Measurements from ENCODE around the gene GNB3.
"Not testable (repeated sequence)": the region's sequence is repeated elsewhere in the genome, so short reads cannot be mapped to it uniquely, and the experiment has no call there.

GNB3 gene

DNA sequence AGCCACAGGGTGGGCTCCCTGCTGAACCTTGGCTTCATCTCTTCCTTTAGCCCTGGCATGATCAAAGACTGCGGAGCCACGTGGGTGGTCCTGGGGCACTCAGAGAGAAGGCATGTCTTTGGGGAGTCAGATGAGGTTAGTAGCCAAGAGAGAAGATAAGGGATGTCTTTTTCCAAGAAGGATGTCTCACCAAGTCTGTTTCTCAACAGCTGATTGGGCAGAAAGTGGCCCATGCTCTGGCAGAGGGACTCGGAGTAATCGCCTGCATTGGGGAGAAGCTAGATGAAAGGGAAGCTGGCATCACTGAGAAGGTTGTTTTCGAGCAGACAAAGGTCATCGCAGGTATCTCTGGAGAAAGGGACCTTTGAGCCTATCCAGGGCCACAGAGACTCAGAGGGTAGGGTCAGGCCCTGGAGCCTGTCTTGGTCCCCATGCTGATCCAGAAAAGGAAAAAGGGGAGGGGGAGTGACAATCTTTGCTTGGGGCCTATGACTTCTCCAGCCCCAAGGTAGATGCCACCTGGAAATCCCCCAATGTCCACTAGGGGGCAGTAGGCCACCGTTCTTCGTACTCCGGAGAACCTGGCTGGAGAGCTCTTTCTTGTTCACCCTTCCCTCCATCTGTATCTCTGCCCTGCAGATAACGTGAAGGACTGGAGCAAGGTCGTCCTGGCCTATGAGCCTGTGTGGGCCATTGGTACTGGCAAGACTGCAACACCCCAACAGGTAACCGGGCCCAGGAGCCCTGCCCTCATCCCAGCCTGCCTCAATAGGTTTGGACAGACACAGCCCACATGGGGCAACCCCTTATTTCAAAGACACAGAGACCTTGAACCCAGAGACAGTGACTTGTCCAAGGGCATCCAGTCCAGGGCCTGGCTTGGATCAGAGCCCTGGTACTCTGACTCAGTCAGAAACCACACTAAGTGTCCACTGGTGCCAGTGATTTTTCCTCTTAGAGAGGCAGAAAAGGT is 28.6 kb downstream of the GNB3 start:
- TF ChIP-seq ZFP30 (CRISPR knock-in tag; IDR thresholded peaks at IDR 0.05) (no peak), ZC3H10 (CRISPR knock-in tag; IDR thresholded peaks at IDR 0.05) (no peak), ESRRG (CRISPR knock-in tag; IDR thresholded peaks at IDR 0.05) (no peak), BACH2 (CRISPR knock-in tag; IDR thresholded peaks at IDR 0.05; ENCODE audit: borderline replicate concordance) (no peak), OSR1 (CRISPR knock-in tag; IDR thresholded peaks at IDR 0.05) (no peak), TCF4 (CRISPR knock-in tag; IDR thresholded peaks at IDR 0.05; ENCODE audit: borderline replicate concordance) (no peak), ISL1 (CRISPR knock-in tag; IDR thresholded peaks at IDR 0.05) (no peak), SNAI2 (CRISPR knock-in tag; IDR thresholded peaks at IDR 0.05) (no peak), RARB (CRISPR knock-in tag; IDR thresholded peaks at IDR 0.05) (no peak), ZFP3 (CRISPR knock-in tag; IDR thresholded peaks at IDR 0.05) (no peak), ZNF565 (CRISPR knock-in tag; conservative IDR thresholded peaks at IDR 0.05; ENCODE audit: low read depth) (no peak), PPARA (CRISPR knock-in tag; IDR thresholded peaks at IDR 0.05; ENCODE audit: borderline replicate concordance) (no peak), ARNTL (CRISPR knock-in tag; IDR thresholded peaks at IDR 0.05; ENCODE audit: borderline replicate concordance, low read depth) (no peak), GLIS3 (CRISPR knock-in tag; IDR thresholded peaks at IDR 0.05) (no peak), CSRNP3 (CRISPR knock-in tag; IDR thresholded peaks at IDR 0.05) (no peak), ZNF8 (CRISPR knock-in tag; IDR thresholded peaks at IDR 0.05) (no peak), CSDC2 (CRISPR knock-in tag; IDR thresholded peaks at IDR 0.05) (no peak)
- TF ChIP-seq, protein P1, sequence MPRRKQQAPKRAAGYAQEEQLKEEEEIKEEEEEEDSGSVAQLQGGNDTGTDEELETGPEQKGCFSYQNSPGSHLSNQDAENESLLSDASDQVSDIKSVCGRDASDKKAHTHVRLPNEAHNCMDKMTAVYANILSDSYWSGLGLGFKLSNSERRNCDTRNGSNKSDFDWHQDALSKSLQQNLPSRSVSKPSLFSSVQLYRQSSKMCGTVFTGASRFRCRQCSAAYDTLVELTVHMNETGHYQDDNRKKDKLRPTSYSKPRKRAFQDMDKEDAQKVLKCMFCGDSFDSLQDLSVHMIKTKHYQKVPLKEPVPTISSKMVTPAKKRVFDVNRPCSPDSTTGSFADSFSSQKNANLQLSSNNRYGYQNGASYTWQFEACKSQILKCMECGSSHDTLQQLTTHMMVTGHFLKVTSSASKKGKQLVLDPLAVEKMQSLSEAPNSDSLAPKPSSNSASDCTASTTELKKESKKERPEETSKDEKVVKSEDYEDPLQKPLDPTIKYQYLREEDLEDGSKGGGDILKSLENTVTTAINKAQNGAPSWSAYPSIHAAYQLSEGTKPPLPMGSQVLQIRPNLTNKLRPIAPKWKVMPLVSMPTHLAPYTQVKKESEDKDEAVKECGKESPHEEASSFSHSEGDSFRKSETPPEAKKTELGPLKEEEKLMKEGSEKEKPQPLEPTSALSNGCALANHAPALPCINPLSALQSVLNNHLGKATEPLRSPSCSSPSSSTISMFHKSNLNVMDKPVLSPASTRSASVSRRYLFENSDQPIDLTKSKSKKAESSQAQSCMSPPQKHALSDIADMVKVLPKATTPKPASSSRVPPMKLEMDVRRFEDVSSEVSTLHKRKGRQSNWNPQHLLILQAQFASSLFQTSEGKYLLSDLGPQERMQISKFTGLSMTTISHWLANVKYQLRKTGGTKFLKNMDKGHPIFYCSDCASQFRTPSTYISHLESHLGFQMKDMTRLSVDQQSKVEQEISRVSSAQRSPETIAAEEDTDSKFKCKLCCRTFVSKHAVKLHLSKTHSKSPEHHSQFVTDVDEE (CRISPR knock-in tag; IDR thresholded peaks at IDR 0.05): no peak
- ATAC-seq: peak; percentile 12

GRCh38 chr12:6870304-6870703 is 29.6 kb downstream of the GNB3 start:
- not testable (repeated sequence) for ATAC-seq

- ATAC-seq: no peak
- TF ChIP-seq BACH2 (CRISPR knock-in tag; IDR thresholded peaks at IDR 0.05; ENCODE audit: borderline replicate concordance) (no peak), PATZ1 (CRISPR knock-in tag; IDR thresholded peaks at IDR 0.05; ENCODE audit: borderline replicate concordance) (no peak)
Observed at GRCh38 chr12:6871052-6871957, 30.6 kb downstream of the GNB3 start.

Measured in SK-N-SH treated with all-trans-retinoic acid at 6 μM for 48 hours (cell line).